MCF 10A (cell line): Measurements from ENCODE around the gene TMEM147. TPM values are rescaled to one million over a fixed set of nuclear protein-coding genes. Genes with fewer than 3 reads are reported as not detected.
A peak's percentile ranks its signal among the peaks of the same experiment; 100 is the strongest.

Experiments
- Bru-seq: library from RNA; stranded (reverse); fragments of 400-500 nt; gene quantifications from one replicate; lab custom pipeline; 2021; lab: Mats Ljungman, UMichigan
- BruChase-seq, 2 experiments: library from RNA; stranded (reverse); fragments of 400-500 nt; gene quantifications; one replicate each; lab custom pipeline; 2021; lab: Mats Ljungman, UMichigan
- BruUV-seq: library from RNA; stranded (reverse); fragments of 400-500 nt; replicated peaks from 2 replicates; lab custom pipeline; 2021; lab: Mats Ljungman, UMichigan
- CTCF ChIA-PET: fragments of 300-600 bp; sonication (Branson Sonifier 250); formaldehyde crosslinking; extraction: SDS; loops from one replicate; lab custom pipeline; 2021; ENCODE audit warnings: antibody characterized with exemption, inconsistent platforms; lab: Yijun Ruan, JAX
- POLR2A ChIA-PET: fragments of 300-600, 350-650 bp; sonication (Branson Sonifier 250); formaldehyde crosslinking; extraction: SDS; loops from one replicate; lab custom pipeline; 2020; ENCODE audit warnings: antibody characterized with exemption, inconsistent platforms; lab: Yijun Ruan, JAX
- DNase-seq: peaks from one replicate; pipeline ENCODE4 v3.0.0-alpha.2; 2018; ENCODE audit not compliant: unreplicated experiment
- H3K27ac Mint-ChIP-seq: one replicate; pipeline ENCODE4 v1.8.0; 2022; ENCODE audit warnings: mild to moderate bottlenecking, low read depth, mixed read lengths; ENCODE audit not compliant: unreplicated experiment
- H3K27me3 Mint-ChIP-seq: one replicate; pipeline ENCODE4 v1.8.0; 2022; ENCODE audit warnings: mixed read lengths; ENCODE audit not compliant: insufficient read depth, unreplicated experiment
- H3K36me3 Mint-ChIP-seq: one replicate; pipeline ENCODE4 v1.8.0; 2022; ENCODE audit warnings: mild to moderate bottlenecking, moderate library complexity, mixed read lengths; ENCODE audit not compliant: insufficient read depth, unreplicated experiment
- H3K4me1 Mint-ChIP-seq: one replicate; pipeline ENCODE4 v1.8.0; 2022; ENCODE audit warnings: mixed read lengths; ENCODE audit not compliant: insufficient read depth, unreplicated experiment
- H3K4me3 Mint-ChIP-seq: one replicate; pipeline ENCODE4 v1.8.0; 2022; ENCODE audit warnings: mild to moderate bottlenecking, moderate library complexity, mixed read lengths; ENCODE audit not compliant: unreplicated experiment
- H3K9me3 Mint-ChIP-seq: one replicate; pipeline ENCODE4 v1.8.0; 2022; ENCODE audit warnings: mixed read lengths; ENCODE audit not compliant: unreplicated experiment
- intact Hi-C: fragments of 100-400 bp; cut with micrococcal nuclease; formaldehyde crosslinking; loops from 2 replicates; pipeline ENCODE4 v1.14.1; 2022
- long read RNA-seq: library from polyadenylated mRNA; stranded (forward); transcript quantifications from one replicate; pipeline ENCODE4 v2.0.0, GENCODE V29; 2022
- total RNA-seq: library from RNA; stranded (reverse); gene quantifications from 2 replicates; pipeline ENCODE4 v1.2.3, GENCODE V29; 2022
- TF ChIP-seq, protein P1 (sequence below): fragments of 200-600 bp; IDR thresholded peaks from one replicate; pipeline ENCODE4 v1.8.0; 2022; ENCODE audit warnings: antibody characterized with exemption, mild to moderate bottlenecking; ENCODE audit not compliant: unreplicated experiment

TMEM147 gene, protein sequence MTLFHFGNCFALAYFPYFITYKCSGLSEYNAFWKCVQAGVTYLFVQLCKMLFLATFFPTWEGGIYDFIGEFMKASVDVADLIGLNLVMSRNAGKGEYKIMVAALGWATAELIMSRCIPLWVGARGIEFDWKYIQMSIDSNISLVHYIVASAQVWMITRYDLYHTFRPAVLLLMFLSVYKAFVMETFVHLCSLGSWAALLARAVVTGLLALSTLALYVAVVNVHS
- total RNA-seq, result 110 and 123 TPM in 2 replicates
- Bru-seq, nascent RNA, result percentile 71 among the genes with signal in this experiment
- BruChase-seq, experiment 1, labeled RNA remaining after a 6-hour chase, result percentile 85 among the genes with signal in this experiment
- percentile 75 among the genes with signal in this experiment for BruChase-seq, experiment 2, labeled RNA remaining after a 2-hour chase
- long read RNA-seq, transcript TMEM147-201 (7 exons, 899 nt), result major isoform, 233 of 268 reads
- long read RNA-seq, partial matches to known transcripts, result 5 of 268 reads
- long read RNA-seq, other reads (novel, unspliced or antisense), result 16 of 268 reads

DNA sequence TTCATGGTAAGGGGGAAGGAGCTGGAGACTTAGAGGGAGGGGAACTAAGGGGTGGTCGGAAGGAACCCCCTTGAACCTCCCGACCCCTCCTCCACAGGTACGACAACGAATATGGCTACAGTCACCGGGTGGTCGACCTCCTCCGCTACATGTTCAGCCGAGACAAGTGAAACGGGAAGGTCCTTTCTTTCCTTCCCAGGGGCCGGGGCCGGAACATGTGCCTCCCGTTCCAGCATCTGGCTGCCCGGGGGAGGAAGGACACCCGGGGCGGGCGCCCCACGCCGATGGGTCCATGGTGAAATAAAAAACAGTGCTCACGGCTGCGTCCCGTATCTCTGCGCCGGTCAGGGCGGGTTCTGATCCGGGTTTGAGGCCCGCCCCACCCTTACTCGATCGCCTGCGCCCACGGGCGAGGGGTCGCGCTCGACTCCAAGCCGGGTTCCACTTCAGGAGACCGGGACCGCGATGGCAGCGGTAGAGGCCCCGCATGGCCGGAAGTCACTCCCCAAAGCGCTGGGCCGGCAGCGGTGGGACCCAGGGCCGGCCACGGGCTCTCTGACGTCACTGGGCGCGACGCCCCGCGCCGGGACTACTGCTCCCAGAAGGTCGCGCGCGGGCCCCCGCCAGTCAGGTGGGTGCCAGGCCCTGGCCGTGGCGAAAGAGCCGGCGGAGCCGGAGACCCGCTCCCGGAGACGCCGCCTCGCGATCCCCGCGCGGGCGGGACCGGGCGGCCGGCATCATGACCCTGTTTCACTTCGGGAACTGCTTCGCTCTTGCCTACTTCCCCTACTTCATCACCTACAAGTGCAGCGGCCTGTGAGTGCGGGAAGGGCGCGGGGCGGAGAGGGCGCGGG, at the start of gene TMEM147:
TSS of gene TMEM147 (plus strand) at position 626 of the 854 bp plus-strand sequence. CDS start at position 740, 114 bp downstream.
- Mint-ChIP-seq H3K36me3 (peaks cover 9% of the 10 kb centered on the region), H3K27ac (peak within 1 kb of the TSS; percentile 92), H3K4me3 (peak within 1 kb of the TSS; percentile 89), H3K4me1 (peaks cover 34% of the 10 kb centered on the region), H3K27me3 (no peaks in the 10 kb centered on the region), H3K9me3 (no peaks in the 10 kb centered on the region)
- ChIA-PET CTCF (no interaction called here), POLR2A (interaction anchor here (0.6 to 1.3 kb wide), 5 partner anchors 15 to 173 kb away, joined by 3 to 5 read pairs (median 4); no protein-coding TSS in a partner anchor)
- TF ChIP-seq, protein P1, sequence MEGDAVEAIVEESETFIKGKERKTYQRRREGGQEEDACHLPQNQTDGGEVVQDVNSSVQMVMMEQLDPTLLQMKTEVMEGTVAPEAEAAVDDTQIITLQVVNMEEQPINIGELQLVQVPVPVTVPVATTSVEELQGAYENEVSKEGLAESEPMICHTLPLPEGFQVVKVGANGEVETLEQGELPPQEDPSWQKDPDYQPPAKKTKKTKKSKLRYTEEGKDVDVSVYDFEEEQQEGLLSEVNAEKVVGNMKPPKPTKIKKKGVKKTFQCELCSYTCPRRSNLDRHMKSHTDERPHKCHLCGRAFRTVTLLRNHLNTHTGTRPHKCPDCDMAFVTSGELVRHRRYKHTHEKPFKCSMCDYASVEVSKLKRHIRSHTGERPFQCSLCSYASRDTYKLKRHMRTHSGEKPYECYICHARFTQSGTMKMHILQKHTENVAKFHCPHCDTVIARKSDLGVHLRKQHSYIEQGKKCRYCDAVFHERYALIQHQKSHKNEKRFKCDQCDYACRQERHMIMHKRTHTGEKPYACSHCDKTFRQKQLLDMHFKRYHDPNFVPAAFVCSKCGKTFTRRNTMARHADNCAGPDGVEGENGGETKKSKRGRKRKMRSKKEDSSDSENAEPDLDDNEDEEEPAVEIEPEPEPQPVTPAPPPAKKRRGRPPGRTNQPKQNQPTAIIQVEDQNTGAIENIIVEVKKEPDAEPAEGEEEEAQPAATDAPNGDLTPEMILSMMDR, result no peak
- TSS peak; percentile 75 for BruUV-seq
- intact Hi-C loops, result loop anchor here (1.0 to 5.0 kb wide), 3 partner anchors 26 to 82 kb away; partner anchors contain the start of gene RBM42
- peak; percentile 90 for DNase-seq

DNA sequence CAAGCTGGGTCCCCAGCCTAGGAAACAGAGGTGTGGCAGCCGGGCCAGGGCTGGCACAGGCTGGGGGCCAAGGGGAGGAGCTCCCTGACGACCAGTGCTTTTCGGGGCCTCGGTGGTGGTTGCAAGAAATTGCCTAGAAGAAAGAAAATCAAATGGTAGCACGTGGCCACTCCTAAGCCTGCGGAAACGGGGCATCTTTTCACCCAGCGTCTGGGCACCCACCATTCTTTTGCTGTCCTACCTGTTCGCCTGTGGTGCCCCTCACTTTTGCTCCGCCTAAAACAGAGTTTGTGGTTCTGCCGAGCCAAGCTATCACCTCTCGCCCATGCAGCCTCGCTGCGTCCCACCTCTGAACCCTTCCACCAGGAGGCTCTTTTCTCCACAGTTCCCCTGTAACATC, 48.0 kb upstream of the TMEM147 start:
- CTCF ChIA-PET, result interaction anchor here (0.6 to 7.4 kb wide), 8 partner anchors 10 to 181 kb away, joined by 3 to 108 read pairs (median 13); no protein-coding TSS in a partner anchor
- Mint-ChIP-seq H3K27me3 (peaks cover 7% of the 10 kb centered on the region), H3K36me3 (peaks cover 5% of the 10 kb centered on the region), H3K27ac (no peak overlapping the region), H3K4me1 (no peaks in the 10 kb centered on the region), H3K9me3 (no peaks in the 10 kb centered on the region), H3K4me3 (no peak overlapping the region)
- DNase-seq, result no peak
- POLR2A ChIA-PET, result no interaction called here
- intact Hi-C loops, result no loop called here
- no TSS peak for BruUV-seq
- TF ChIP-seq, protein P1, result no peak

DNA sequence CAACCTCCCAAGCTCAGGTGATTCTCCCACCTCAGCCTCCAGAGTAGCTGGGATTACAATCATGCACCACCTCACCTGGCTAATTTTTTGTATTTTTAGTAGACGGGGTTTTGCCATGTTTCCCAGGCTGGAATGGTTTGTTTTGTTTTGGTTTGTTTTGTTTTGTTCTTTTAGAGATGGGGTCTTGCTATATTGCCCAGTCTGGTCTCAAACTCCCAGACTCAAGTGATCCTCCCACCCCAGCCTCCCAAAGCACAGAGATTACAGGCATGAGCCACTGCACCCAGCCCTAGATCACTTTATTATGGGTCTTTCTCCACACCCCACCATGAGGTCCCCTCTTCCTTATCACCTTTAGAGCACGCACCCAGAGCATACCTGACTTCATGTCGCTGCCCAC, 47.2 kb upstream of the TMEM147 start:
- no peaks in the 10 kb centered on the region for H3K27me3 Mint-ChIP-seq
- peaks cover 5% of the 10 kb centered on the region for H3K36me3 Mint-ChIP-seq
- intact Hi-C loops, result no loop called here
- no peak for DNase-seq
- no peak overlapping the region for H3K4me3 Mint-ChIP-seq
- CTCF ChIA-PET, result interaction anchor here (0.5 to 7.4 kb wide), 6 partner anchors 9 to 363 kb away, joined by 3 to 108 read pairs (median 5); partner anchors contain the start of genes LGI4 and UPK1A
- BruUV-seq, result no TSS peak
- TF ChIP-seq, protein P1, result no peak
- no peak overlapping the region for H3K27ac Mint-ChIP-seq
- no peaks in the 10 kb centered on the region for H3K4me1 Mint-ChIP-seq
- POLR2A ChIA-PET, result no interaction called here
- H3K9me3 Mint-ChIP-seq, result no peaks in the 10 kb centered on the region
